ENCODE data around the gene TPRG1L.

DNA sequence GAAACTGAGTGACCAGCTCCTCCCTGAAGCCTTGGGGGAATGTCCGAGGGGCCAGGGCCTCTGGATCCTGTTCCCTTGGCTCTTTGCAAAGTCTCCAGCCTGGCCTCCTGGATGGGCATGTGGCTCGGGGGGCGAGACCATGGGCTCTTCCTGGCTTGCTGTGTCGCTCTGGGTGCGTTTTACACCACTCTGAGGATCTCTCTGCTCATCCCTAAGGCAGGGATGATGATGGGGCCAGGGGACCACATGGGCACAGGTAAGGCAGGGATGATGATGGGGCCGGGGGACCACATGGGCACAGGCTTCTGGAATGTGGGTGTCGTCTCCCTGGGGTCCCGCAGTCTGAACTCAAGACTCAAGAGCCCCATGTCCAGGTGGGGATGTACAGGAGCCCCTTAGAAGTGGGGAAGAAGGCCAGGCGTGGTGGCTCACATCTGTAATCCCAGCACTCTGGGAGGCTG is 45.2 kb downstream of the TPRG1L start:
- TF ChIP-seq POLR2A (IDR thresholded peaks at IDR 0.05), result no peak
- TF ChIP-seq CTCF (IDR thresholded peaks at IDR 0.05), result no peak

Measured in testis (tissue), 2 donors.